ENCODE results near the gene HS3ST4.

GRCh38 chr16:25925421-25925820, 233.7 kb downstream of the HS3ST4 start:
- no peak for TF ChIP-seq CTCF (IDR thresholded peaks at IDR 0.05; ENCODE audit: low read depth, low read length)
- TF ChIP-seq EZH2phosphoT487 (IDR thresholded peaks at IDR 0.05; ENCODE audit: low read depth): no peak
